CD14-positive monocyte (primary cell): Measurements from ENCODE around the gene PIWIL4. TPM values are rescaled to one million over a fixed set of nuclear protein-coding genes. Genes with fewer than 3 reads are reported as not detected.

Source experiments
- DNase-seq, 3 donors: peaks; one replicate each; pipeline ENCODE4 v3.0.0-alpha.2; 2011 to 2022
- H2AFZ ChIP-seq: 2 replicates; pipeline ENCODE4 v1.6.0; 2012; ENCODE audit warnings: mild to moderate bottlenecking, low read depth, low read length, inconsistent platforms; ENCODE audit not compliant: insufficient read depth, poor library complexity, severe bottlenecking
- H3K27ac ChIP-seq, 2 donors: 1 replicate in 1 of 2; 2 replicates in 1 of 2; pipeline ENCODE4 v1.5.1; 2012 to 2013; ENCODE audit warnings: low read length in 2 of 2, control low read depth in 1 of 2, inconsistent platforms in 1 of 2, low read depth in 1 of 2, mild to moderate bottlenecking in 1 of 2
- H3K27me3 ChIP-seq, 2 donors: one replicate each; pipeline versions ENCODE4 v1.6.0 to v1.6.1; 2011 to 2013; ENCODE audit warnings: low read length in 2 of 2; ENCODE audit not compliant: control insufficient read depth in 2 of 2, insufficient read depth in 2 of 2
- H3K36me3 ChIP-seq, 2 donors: replicated peaks in 1 of 2; 1 replicate in 1 of 2; 2 replicates in 1 of 2; pipeline versions ENCODE4 v1.5.1 to v1.6.1; 2012 to 2013; ENCODE audit warnings: low read length in 2 of 2, control low read depth in 1 of 2, inconsistent platforms in 1 of 2, mild to moderate bottlenecking in 1 of 2; ENCODE audit not compliant: insufficient read depth in 2 of 2, control insufficient read depth in 1 of 2
- H3K4me1 ChIP-seq, 2 donors: 1 replicate in 1 of 2; 2 replicates in 1 of 2; pipeline versions ENCODE4 v1.5.1 to v1.6.1; 2012 to 2013; ENCODE audit warnings: low read length in 2 of 2, control low read depth in 1 of 2, inconsistent platforms in 1 of 2, mild to moderate bottlenecking in 1 of 2, moderate library complexity in 1 of 2; ENCODE audit not compliant: insufficient read depth in 2 of 2, control insufficient read depth in 1 of 2
- H3K4me2 ChIP-seq: replicated peaks from 2 replicates; pipeline ENCODE3; 2012; ENCODE audit warnings: low read length, moderate library complexity, mild to moderate bottlenecking; ENCODE audit not compliant: poor library complexity, severe bottlenecking; ENCODE audit errors: extremely low read depth
- H3K4me3 ChIP-seq, 3 experiments: fragments of 200-600 bp in 1 of 3; sonication (generic) in 1 of 3; replicated peaks in 1 of 3; 1 replicate in 2 of 3; 2 replicates in 1 of 3; pipeline ENCODE4 v1.5.1; 2011 to 2013; ENCODE audit warnings: low read length in 3 of 3, mild to moderate bottlenecking in 3 of 3, control low read depth in 2 of 3, low read depth in 2 of 3, inconsistent platforms in 1 of 3, moderate library complexity in 1 of 3
- H3K79me2 ChIP-seq: 2 replicates; pipeline ENCODE4 v1.6.0; 2012; ENCODE audit warnings: mild to moderate bottlenecking, control low read depth, inconsistent platforms, low read length, moderate library complexity; ENCODE audit not compliant: insufficient read depth
- H3K9ac ChIP-seq: 2 replicates; pipeline ENCODE4 v1.6.0; 2017; ENCODE audit warnings: low read length, mild to moderate bottlenecking; ENCODE audit not compliant: insufficient read depth, poor library complexity, severe bottlenecking
- H3K9me3 ChIP-seq, 2 donors: replicated peaks in 1 of 2; 1 replicate in 1 of 2; 2 replicates in 1 of 2; pipeline versions ENCODE4 v1.5.1 to v1.6.1; 2012 to 2013; ENCODE audit warnings: low read length in 2 of 2, control low read depth in 1 of 2; ENCODE audit not compliant: control insufficient read depth in 1 of 2, insufficient read depth in 1 of 2
- H4K20me1 ChIP-seq: 2 replicates; pipeline ENCODE4 v1.6.0; 2012; ENCODE audit warnings: mild to moderate bottlenecking, low read length, control low read depth, moderate library complexity; ENCODE audit not compliant: insufficient read depth
- H3K27ac Mint-ChIP-seq, 7 donors: one replicate each; pipeline ENCODE4 v1.8.0; 2020; ENCODE audit warnings: mild to moderate bottlenecking in 7 of 7, mixed read lengths in 7 of 7, moderate library complexity in 6 of 7, inconsistent platforms in 2 of 7
- H3K27me3 Mint-ChIP-seq, 3 donors: one replicate each; pipeline ENCODE4 v1.8.0; 2021 to 2022; ENCODE audit warnings: low read depth in 3 of 3, mild to moderate bottlenecking in 3 of 3, mixed read lengths in 3 of 3, moderate library complexity in 3 of 3, inconsistent platforms in 1 of 3
- H3K36me3 Mint-ChIP-seq, 2 donors: one replicate each; pipeline ENCODE4 v1.8.0; 2020; ENCODE audit warnings: mixed read lengths in 2 of 2, inconsistent platforms in 1 of 2, mild to moderate bottlenecking in 1 of 2
- H3K4me1 Mint-ChIP-seq: one replicate; pipeline ENCODE4 v1.8.0; 2020; ENCODE audit warnings: mild to moderate bottlenecking, mixed read lengths
- H3K4me3 Mint-ChIP-seq, 2 donors: one replicate each; pipeline ENCODE4 v1.8.0; 2020; ENCODE audit warnings: mild to moderate bottlenecking in 2 of 2, mixed read lengths in 2 of 2, moderate library complexity in 1 of 2
- H3K9me3 Mint-ChIP-seq, 7 donors: one replicate each; pipeline ENCODE4 v1.8.0; 2020 to 2022; ENCODE audit warnings: mixed read lengths in 7 of 7, mild to moderate bottlenecking in 6 of 7, moderate library complexity in 6 of 7, inconsistent platforms in 2 of 7
- WGBS: methylation state at CpG from one replicate; pipeline ENCODE4 v1.1.5; 2013; ENCODE audit warnings: missing lambda C conversion rate; ENCODE audit not compliant: insufficient coverage; 5-methylcytosine and 5-hydroxymethylcytosine counted together
- intact Hi-C, 2 donors: fragments of 100-400 bp; cut with micrococcal nuclease; formaldehyde crosslinking; loops; one replicate each; pipeline versions ENCODE4 v1.15.0 to v1.15.1; 2023
- polyA plus RNA-seq, 3 donors: library from polyadenylated mRNA; depleted of rRNA in 1 of 3; unstranded in 2 of 3; stranded (reverse) in 1 of 3; fragments of 300-500 nt in 2 of 3; fragments of >200 nt in 1 of 3; fragmentation: Illumina TruSeq in 2 of 3; gene quantifications; 1 replicate in 2 of 3; 2 replicates in 1 of 3; pipeline ENCODE4 v1.2.3, GENCODE V29; 2012 to 2021
- TF ChIP-seq, protein P1 (sequence below): fragments of 200-600 bp; IDR thresholded peaks from one replicate; pipeline ENCODE4 v1.8.0; 2022; ENCODE audit warnings: antibody characterized with exemption, mild to moderate bottlenecking

PIWIL4 gene
- polyA plus RNA-seq, 3 donors: 0.98 to 14.2 (median 1.1) TPM

DNA sequence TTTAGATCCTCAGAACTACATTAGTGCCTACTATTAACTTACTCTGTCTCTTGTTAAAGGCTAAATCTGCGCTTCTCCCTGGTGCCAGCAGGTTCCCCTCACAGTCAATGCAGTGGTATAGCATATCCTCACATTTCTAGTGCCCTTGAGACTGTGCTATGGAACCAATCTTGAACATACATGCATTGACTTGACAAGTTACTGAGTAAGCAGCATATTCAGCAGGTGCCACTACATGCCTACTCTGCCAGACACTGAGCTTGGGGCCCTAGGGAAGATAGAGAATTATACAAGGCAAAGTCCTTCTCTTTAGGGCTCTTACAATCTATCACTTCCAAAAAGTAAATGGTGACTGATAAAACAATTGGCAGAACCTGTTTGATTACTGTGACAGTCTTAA is 20.3 kb upstream of the PIWIL4 start:
- peaks cover 8% of the 10 kb centered on the region in 2 donors for H3K36me3 Mint-ChIP-seq
- Histone ChIP-seq H3K9ac (no peak overlapping the region), H3K4me3 (peak overlapping the region; percentile 75 to 91 (median 91)), H3K4me2 (peak overlapping the region; percentile 93), H2AFZ (no peak overlapping the region), H3K27me3 (no peaks in the 10 kb centered on the region), H4K20me1 (peaks cover 31% of the 10 kb centered on the region), H3K79me2 (peaks cover 97% of the 10 kb centered on the region), H3K9me3 (no peaks in the 10 kb centered on the region), H3K4me1 (peaks cover 76 to 77% of the 10 kb centered on the region in 2 donors), H3K27ac (peak overlapping the region in 1 of 2 donors; percentile 96), H3K36me3 (no peaks in the 10 kb centered on the region)
- WGBS: 29% methylated on average over 1 of the region's 1 CpG
- peaks cover 0 to 2% (median 0%) of the 10 kb centered on the region in 7 donors for H3K9me3 Mint-ChIP-seq
- H3K27ac Mint-ChIP-seq: peak overlapping the region in 6 of 7 donors; percentile 68 to 94 (median 78)
- no peak for DNase-seq
- intact Hi-C loops: loop anchor here in 1 of 2 donors (5.0 kb wide), 1 partner anchor 35 kb away; no protein-coding TSS in a partner anchor
- peak overlapping the region; percentile 99 to 100 for H3K4me3 Mint-ChIP-seq
- H3K4me1 Mint-ChIP-seq: peaks cover 70% of the 10 kb centered on the region
- H3K27me3 Mint-ChIP-seq: peaks cover 0 to 2% (median 0%) of the 10 kb centered on the region in 3 donors
- TF ChIP-seq, protein P1, sequence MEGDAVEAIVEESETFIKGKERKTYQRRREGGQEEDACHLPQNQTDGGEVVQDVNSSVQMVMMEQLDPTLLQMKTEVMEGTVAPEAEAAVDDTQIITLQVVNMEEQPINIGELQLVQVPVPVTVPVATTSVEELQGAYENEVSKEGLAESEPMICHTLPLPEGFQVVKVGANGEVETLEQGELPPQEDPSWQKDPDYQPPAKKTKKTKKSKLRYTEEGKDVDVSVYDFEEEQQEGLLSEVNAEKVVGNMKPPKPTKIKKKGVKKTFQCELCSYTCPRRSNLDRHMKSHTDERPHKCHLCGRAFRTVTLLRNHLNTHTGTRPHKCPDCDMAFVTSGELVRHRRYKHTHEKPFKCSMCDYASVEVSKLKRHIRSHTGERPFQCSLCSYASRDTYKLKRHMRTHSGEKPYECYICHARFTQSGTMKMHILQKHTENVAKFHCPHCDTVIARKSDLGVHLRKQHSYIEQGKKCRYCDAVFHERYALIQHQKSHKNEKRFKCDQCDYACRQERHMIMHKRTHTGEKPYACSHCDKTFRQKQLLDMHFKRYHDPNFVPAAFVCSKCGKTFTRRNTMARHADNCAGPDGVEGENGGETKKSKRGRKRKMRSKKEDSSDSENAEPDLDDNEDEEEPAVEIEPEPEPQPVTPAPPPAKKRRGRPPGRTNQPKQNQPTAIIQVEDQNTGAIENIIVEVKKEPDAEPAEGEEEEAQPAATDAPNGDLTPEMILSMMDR: no peak

DNA sequence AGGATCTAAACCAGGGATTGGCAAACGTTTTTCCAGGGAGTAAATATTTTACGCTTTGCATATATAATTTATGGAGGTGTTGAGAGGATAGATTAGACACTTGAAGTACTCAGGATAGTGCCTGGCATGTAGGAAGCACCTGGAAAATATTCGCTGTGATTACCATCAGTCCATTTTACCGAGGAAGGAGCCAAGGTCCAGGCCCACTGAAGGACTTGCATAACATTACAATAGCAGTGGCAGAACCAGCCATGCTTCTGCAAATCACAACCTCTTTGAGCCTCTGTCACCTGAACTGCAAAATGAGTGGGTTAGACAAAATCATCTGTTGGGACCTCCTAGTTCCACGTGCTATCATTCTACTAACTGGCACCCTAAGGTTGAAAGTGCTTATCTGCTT is 18.0 kb upstream of the PIWIL4 start:
- Mint-ChIP-seq H3K4me3 (peak overlapping the region; percentile 27 to 67), H3K4me1 (peaks cover 68% of the 10 kb centered on the region), H3K36me3 (peaks cover 8 to 16% of the 10 kb centered on the region in 2 donors), H3K9me3 (peaks cover 0 to 2% (median 0%) of the 10 kb centered on the region in 7 donors), H3K27me3 (peaks cover 0 to 2% (median 0%) of the 10 kb centered on the region in 3 donors), H3K27ac (peak overlapping the region; percentile 25 to 85 (median 72))
- H3K4me3 ChIP-seq: peak overlapping the region in 1 of 3 experiments; percentile 91
- peaks cover 100% of the 10 kb centered on the region for H3K79me2 ChIP-seq
- peaks cover 31% of the 10 kb centered on the region for H4K20me1 ChIP-seq
- intact Hi-C loops: loop anchor here in 1 of 2 donors (5.0 kb wide), 1 partner anchor 33 kb away; no protein-coding TSS in a partner anchor
- 34% methylated on average over 4 of the region's 5 CpGs for WGBS
- H3K27ac ChIP-seq: peak overlapping the region in 1 of 2 donors; percentile 96
- peak overlapping the region; percentile 93 for H3K4me2 ChIP-seq
- no peak overlapping the region for H3K9ac ChIP-seq
- peak in 2 of 3 donors; percentile 32 to 36 for DNase-seq
- H2AFZ ChIP-seq: no peak overlapping the region
- no peaks in the 10 kb centered on the region for H3K36me3 ChIP-seq
- H3K4me1 ChIP-seq: peaks cover 65 to 69% of the 10 kb centered on the region in 2 donors
- no peaks in the 10 kb centered on the region for H3K27me3 ChIP-seq
- no peaks in the 10 kb centered on the region for H3K9me3 ChIP-seq
- TF ChIP-seq, protein P1: no peak
